ENCODE measurements around the gene CFB.

Gene CFB

DNA sequence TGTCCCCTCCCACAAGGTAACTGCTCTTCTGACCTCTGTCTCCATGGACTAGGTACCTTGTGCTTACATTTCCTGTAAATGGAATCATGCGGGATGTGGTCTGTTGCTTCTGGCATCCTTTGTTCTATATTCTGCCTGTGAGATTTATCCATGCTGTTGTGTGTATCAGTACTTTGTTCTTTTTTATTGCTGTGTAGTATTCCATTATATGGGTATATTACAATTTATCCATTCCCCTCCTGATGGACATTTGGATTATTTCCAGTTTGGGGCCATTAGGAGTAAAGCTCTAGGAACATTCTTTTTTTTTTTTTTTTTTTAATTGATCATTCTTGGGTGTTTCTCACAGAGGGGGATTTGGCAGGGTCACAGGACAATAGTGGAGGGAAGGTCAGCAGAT is 14.9 kb upstream of the CFB start:
- TF ChIP-seq FOXP2 (optimal IDR thresholded peaks at IDR 0.05; ENCODE audit: borderline replicate concordance, extremely low read depth, extremely low read length, insufficient read depth): no peak
- TF ChIP-seq POLR2AphosphoS5 (IDR thresholded peaks at IDR 0.05; ENCODE audit: low read depth, low read length): no peak
- TF ChIP-seq, protein P1, sequence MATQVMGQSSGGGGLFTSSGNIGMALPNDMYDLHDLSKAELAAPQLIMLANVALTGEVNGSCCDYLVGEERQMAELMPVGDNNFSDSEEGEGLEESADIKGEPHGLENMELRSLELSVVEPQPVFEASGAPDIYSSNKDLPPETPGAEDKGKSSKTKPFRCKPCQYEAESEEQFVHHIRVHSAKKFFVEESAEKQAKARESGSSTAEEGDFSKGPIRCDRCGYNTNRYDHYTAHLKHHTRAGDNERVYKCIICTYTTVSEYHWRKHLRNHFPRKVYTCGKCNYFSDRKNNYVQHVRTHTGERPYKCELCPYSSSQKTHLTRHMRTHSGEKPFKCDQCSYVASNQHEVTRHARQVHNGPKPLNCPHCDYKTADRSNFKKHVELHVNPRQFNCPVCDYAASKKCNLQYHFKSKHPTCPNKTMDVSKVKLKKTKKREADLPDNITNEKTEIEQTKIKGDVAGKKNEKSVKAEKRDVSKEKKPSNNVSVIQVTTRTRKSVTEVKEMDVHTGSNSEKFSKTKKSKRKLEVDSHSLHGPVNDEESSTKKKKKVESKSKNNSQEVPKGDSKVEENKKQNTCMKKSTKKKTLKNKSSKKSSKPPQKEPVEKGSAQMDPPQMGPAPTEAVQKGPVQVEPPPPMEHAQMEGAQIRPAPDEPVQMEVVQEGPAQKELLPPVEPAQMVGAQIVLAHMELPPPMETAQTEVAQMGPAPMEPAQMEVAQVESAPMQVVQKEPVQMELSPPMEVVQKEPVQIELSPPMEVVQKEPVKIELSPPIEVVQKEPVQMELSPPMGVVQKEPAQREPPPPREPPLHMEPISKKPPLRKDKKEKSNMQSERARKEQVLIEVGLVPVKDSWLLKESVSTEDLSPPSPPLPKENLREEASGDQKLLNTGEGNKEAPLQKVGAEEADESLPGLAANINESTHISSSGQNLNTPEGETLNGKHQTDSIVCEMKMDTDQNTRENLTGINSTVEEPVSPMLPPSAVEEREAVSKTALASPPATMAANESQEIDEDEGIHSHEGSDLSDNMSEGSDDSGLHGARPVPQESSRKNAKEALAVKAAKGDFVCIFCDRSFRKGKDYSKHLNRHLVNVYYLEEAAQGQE (IDR thresholded peaks at IDR 0.05; ENCODE audit: insufficient read depth in 1 of 2, low read depth in 2 of 2, low read length in 2 of 2): no peak
- no peak for TF ChIP-seq TAF1 (IDR thresholded peaks at IDR 0.05; ENCODE audit: borderline replicate concordance, insufficient read depth, low read length)
- no peak for TF ChIP-seq SIN3A (IDR thresholded peaks at IDR 0.05; ENCODE audit: borderline replicate concordance, insufficient read depth, low read length)

DNA sequence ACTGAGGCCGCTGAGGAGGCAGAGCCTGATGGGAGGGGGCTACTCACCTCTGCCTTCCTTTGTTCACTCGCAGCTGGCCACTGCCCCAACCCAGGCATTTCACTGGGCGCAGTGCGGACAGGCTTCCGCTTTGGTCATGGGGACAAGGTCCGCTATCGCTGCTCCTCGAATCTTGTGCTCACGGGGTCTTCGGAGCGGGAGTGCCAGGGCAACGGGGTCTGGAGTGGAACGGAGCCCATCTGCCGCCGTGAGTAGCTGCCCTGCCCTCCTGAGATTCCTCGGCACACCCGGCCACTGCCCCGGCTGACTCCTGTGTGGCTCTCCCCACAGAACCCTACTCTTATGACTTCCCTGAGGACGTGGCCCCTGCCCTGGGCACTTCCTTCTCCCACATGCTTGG is 12.4 kb upstream of the CFB start:
- TF ChIP-seq SIN3A (IDR thresholded peaks at IDR 0.05; ENCODE audit: borderline replicate concordance, insufficient read depth, low read length) (no peak), POLR2AphosphoS5 (IDR thresholded peaks at IDR 0.05; ENCODE audit: low read depth, low read length) (no peak), TAF1 (IDR thresholded peaks at IDR 0.05; ENCODE audit: borderline replicate concordance, insufficient read depth, low read length) (no peak), FOXP2 (optimal IDR thresholded peaks at IDR 0.05; ENCODE audit: borderline replicate concordance, extremely low read depth, extremely low read length, insufficient read depth) (no peak)
- TF ChIP-seq, protein P1 (IDR thresholded peaks at IDR 0.05; ENCODE audit: insufficient read depth in 1 of 2, low read depth in 2 of 2, low read length in 2 of 2): no peak

- TF ChIP-seq FOXP2 (optimal IDR thresholded peaks at IDR 0.05; ENCODE audit: borderline replicate concordance, extremely low read depth, extremely low read length, insufficient read depth) (no peak), TAF1 (IDR thresholded peaks at IDR 0.05; ENCODE audit: borderline replicate concordance, insufficient read depth, low read length) (no peak), SIN3A (IDR thresholded peaks at IDR 0.05; ENCODE audit: borderline replicate concordance, insufficient read depth, low read length) (no peak), POLR2AphosphoS5 (IDR thresholded peaks at IDR 0.05; ENCODE audit: low read depth, low read length) (no peak)
- TF ChIP-seq, protein P1 (IDR thresholded peaks at IDR 0.05; ENCODE audit: insufficient read depth in 1 of 2, low read depth in 2 of 2, low read length in 2 of 2): no peak
Observed at GRCh38 chr6:31935021-31935420, 10.9 kb upstream of the CFB start.

DNA sequence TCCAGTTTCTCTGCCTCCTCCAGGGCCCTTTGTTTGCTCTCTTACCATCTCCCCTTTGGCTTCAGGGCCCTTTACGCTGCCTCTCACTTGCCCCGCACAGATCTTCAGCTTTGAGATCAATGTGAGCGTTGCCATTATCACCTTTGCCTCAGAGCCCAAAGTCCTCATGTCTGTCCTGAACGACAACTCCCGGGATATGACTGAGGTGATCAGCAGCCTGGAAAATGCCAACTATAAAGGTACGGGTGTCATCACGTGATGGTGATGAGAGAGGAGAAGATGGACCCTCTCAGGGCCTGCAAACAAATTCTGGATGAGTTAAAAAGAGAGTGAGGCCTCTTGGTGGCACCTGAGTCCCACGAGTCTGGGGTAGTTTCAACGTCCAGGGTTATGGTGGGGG is 10.1 kb upstream of the CFB start:
- no peak for TF ChIP-seq POLR2AphosphoS5 (IDR thresholded peaks at IDR 0.05; ENCODE audit: low read depth, low read length)
- no peak for TF ChIP-seq TAF1 (IDR thresholded peaks at IDR 0.05; ENCODE audit: borderline replicate concordance, insufficient read depth, low read length)
- TF ChIP-seq SIN3A (IDR thresholded peaks at IDR 0.05; ENCODE audit: borderline replicate concordance, insufficient read depth, low read length): no peak
- TF ChIP-seq, protein P1 (IDR thresholded peaks at IDR 0.05; ENCODE audit: insufficient read depth in 1 of 2, low read depth in 2 of 2, low read length in 2 of 2): no peak
- no peak for TF ChIP-seq FOXP2 (optimal IDR thresholded peaks at IDR 0.05; ENCODE audit: borderline replicate concordance, extremely low read depth, extremely low read length, insufficient read depth)

GRCh38 chr6:31940256-31940664 is 5.6 kb upstream of the CFB start:
- TF ChIP-seq FOXP2 (optimal IDR thresholded peaks at IDR 0.05; ENCODE audit: borderline replicate concordance, extremely low read depth, extremely low read length, insufficient read depth) (no peak), TAF1 (IDR thresholded peaks at IDR 0.05; ENCODE audit: borderline replicate concordance, insufficient read depth, low read length) (no peak), SIN3A (IDR thresholded peaks at IDR 0.05; ENCODE audit: borderline replicate concordance, insufficient read depth, low read length) (no peak), POLR2AphosphoS5 (IDR thresholded peaks at IDR 0.05; ENCODE audit: low read depth, low read length) (no peak)
- TF ChIP-seq, protein P1 (IDR thresholded peaks at IDR 0.05; ENCODE audit: insufficient read depth in 1 of 2, low read depth in 2 of 2, low read length in 2 of 2): no peak
